Measurements from ENCODE around the gene HEATR5A.
"Not testable (repeated sequence)": the region's sequence is repeated elsewhere in the genome, so short reads cannot be mapped to it uniquely, and the experiment has no call there.

The HEATR5A gene

DNA sequence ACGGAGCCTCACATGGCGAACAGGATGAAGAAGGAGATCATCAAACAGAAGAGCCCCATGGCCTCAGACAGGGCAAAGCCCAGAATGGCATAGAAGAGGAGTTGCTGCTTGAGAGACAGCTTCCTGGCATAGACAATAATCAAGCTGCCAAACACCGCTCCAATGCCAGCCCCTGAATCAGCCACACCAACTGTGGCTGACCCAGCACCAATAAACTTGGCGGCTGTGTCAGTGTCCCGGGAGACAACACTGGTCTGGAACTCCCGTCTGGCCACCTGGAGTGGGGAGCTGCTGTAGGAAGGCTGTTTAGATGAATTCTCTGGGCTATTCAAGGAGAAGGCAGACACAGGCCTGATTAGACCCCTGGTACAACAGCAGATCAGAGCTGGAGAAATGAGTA, 100.1 kb downstream of the HEATR5A start:
- no peak for DNase-seq (ENCODE audit: low read depth in 2 of 2)
- TF ChIP-seq CTCF (IDR thresholded peaks at IDR 0.05; ENCODE audit: low read depth, low read length): no peak
- H3K4me3 ChIP-seq (replicated peaks in 1 of 2; ENCODE audit: low read depth in 2 of 2, low read length in 2 of 2): no peak overlapping the region

GRCh38 chr14:31319701-31320100, 100.6 kb downstream of the HEATR5A start:
- no peak for TF ChIP-seq CTCF (IDR thresholded peaks at IDR 0.05; ENCODE audit: low read depth, low read length)
- H3K4me3 ChIP-seq (replicated peaks in 1 of 2; ENCODE audit: low read depth in 2 of 2, low read length in 2 of 2): no peak overlapping the region
- DNase-seq (ENCODE audit: low read depth in 2 of 2): no peak

DNA sequence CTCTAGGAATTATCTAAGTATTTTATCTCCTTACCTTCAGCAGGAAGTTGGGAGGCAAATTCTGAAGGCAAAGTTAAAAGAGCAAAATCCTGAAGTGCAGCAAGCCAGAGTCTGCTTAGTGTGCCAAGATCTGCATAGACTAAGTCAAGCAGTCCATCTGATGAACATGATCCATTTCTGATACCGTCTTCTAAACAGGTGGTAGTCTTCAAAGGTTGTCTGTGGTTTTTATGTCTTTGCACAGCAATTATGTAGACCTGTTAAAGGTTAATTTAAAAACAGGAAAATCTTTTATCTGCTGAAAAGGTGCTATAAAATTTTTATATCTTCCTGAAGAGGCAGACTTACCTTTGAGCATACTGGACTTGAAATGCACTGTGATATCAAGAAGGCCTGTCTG, 107.4 kb downstream of the HEATR5A start:
- no peak overlapping the region for H3K4me3 ChIP-seq (replicated peaks in 1 of 2; ENCODE audit: low read depth in 2 of 2, low read length in 2 of 2)
- no peak for DNase-seq (ENCODE audit: low read depth in 2 of 2)
- TF ChIP-seq CTCF (IDR thresholded peaks at IDR 0.05; ENCODE audit: low read depth, low read length): no peak

- H3K4me3 ChIP-seq (replicated peaks in 1 of 2; ENCODE audit: low read depth in 2 of 2, low read length in 2 of 2); DNase-seq (ENCODE audit: low read depth in 2 of 2): not testable (repeated sequence)
These were observed 108.0 kb downstream of the HEATR5A start for GRCh38 chr14:31312370-31312769.

- no peak for DNase-seq (ENCODE audit: low read depth in 2 of 2)
- no peak overlapping the region for H3K4me3 ChIP-seq (replicated peaks in 1 of 2; ENCODE audit: low read depth in 2 of 2, low read length in 2 of 2)
- TF ChIP-seq CTCF (IDR thresholded peaks at IDR 0.05; ENCODE audit: low read depth, low read length): no peak
These were observed 112.7 kb downstream of the HEATR5A start for GRCh38 chr14:31307618-31308017.

DNA sequence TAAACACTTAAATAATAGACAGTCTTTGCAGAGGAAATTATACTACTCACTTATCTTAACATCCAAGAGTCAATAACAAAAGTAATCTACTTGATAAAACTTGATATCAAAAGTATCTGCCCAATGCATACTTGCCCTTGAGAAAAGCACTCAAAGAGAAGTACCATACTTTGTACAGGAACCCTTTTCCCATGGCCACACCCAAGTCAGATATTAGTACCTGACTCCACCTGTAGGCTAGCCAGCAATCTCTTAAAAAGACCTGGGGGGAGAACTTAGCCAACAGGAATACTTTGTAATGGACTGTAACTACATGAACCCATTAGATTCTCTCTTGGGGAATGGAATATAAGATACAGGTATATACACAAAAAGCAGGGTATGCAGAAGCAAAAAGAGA, 113.2 kb downstream of the HEATR5A start:
- no peak overlapping the region for H3K4me3 ChIP-seq (replicated peaks in 1 of 2; ENCODE audit: low read depth in 2 of 2, low read length in 2 of 2)
- no peak for TF ChIP-seq CTCF (IDR thresholded peaks at IDR 0.05; ENCODE audit: low read depth, low read length)
- DNase-seq (ENCODE audit: low read depth in 2 of 2): no peak

DNA sequence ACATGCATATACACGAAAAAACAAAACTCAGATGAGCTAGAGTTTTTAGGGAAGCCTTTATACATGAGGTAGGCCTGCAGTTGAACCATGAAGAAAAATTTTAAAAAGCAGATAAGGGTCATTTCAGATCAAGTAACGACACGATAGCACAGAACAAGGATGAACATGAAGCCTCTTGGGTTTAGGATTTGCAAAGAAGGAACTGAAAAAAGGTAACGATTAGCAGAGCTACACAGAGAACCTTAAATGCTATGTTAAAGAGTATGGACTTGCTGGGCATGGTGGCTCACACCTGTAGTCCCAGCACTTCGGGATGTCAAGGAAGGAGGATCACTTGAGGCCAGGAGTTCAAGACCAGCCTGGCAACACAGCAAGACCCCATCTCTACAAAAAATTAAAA, 116.7 kb downstream of the HEATR5A start:
- H3K4me3 ChIP-seq (replicated peaks in 1 of 2; ENCODE audit: low read depth in 2 of 2, low read length in 2 of 2): no peak overlapping the region

More for the DNA sequence above, 116.7 kb downstream of the HEATR5A start:
- DNase-seq (ENCODE audit: low read depth in 2 of 2): no peak
- no peak for TF ChIP-seq CTCF (IDR thresholded peaks at IDR 0.05; ENCODE audit: low read depth, low read length)
